GM21717 (cell line): Measurements from ENCODE around the gene ZBTB11.
"Not testable (repeated sequence)": the region's sequence is repeated elsewhere in the genome, so short reads cannot be mapped to it uniquely, and the experiment has no call there.

Source experiments
- ATAC-seq: cut with Tn5 transposase; IDR thresholded peaks from one replicate; pipeline ENCODE4 v1.9.1; 2021; ENCODE audit warnings: mild to moderate bottlenecking, moderate library complexity; ENCODE audit not compliant: unreplicated experiment

The ZBTB11 gene

GRCh38 chr3:101624857-101625256 is 52.1 kb downstream of the ZBTB11 start:
- ATAC-seq, result no peak

DNA sequence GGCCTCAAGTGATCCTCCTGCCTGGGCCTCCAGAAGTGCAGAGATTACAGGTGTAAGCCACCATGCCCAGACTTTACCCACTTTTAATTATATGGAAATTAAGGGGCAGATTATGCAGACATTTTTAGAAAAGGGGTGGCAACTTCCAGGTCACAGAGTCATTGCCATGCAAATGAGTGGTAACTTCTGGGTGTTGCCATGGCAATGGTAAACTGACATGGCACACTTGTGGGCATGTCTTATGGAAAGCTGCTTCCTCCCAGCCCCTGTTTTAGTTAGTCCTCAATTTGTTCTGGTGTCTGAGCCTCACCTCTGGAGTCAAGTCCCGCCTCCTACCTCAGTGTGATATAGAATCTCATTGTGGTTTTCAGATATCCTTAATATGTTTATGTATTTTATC is 53.3 kb downstream of the ZBTB11 start:
- ATAC-seq, result no peak

DNA sequence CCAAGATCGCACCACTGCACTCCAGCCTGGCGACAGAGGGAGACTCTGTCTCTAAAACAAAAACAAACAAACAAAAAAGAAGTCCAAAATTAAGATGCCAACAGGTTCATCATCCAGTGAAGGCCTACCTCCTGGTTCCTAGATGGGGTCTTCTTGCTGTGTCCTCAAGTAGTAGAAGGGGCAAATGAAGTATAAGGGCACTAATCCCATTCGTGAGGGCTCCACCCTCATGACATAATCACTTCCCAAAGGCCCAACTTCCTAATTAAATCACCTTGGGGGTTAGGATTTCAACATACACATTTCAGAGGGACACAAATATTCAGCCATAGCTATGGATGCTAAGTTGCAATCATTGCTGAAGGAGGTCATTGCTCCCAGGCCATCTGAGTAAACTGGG is 57.2 kb downstream of the ZBTB11 start:
- no peak for ATAC-seq

GRCh38 chr3:101618726-101619125 is 58.2 kb downstream of the ZBTB11 start:
- no peak for ATAC-seq

- ATAC-seq, result no peak
Measured at GRCh38 chr3:101617478-101617877, 59.5 kb downstream of the ZBTB11 start.

DNA sequence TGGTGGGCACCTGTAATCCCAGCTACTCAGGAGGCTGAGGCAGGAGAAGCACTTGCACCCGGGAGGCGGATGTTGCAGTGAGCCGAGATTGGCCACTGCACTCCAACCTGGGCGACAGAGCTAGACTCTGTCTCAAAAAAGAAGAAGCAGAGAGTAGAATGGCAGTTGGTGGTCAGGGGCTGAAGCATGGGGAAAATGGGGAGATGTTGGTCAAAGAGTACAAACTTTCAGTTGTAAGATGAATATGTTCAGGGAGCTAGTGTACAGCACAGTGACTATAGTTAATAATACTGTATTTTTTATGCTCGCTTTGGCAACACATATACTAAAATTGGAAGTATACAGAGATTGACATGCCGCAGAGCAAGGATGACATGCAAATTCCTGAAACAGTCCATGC is 61.4 kb downstream of the ZBTB11 start:
- ATAC-seq, result no peak

- not testable (repeated sequence) for ATAC-seq
Measured at GRCh38 chr3:101613014-101613413, 63.9 kb downstream of the ZBTB11 start.

- no peak for ATAC-seq
Measured at GRCh38 chr3:101611023-101611422, 65.9 kb downstream of the ZBTB11 start.

GRCh38 chr3:101605398-101605797 is 71.5 kb downstream of the ZBTB11 start:
- ATAC-seq, result not testable (repeated sequence)

- ATAC-seq, result no peak
Measured at GRCh38 chr3:101603184-101603583, 73.7 kb downstream of the ZBTB11 start.

DNA sequence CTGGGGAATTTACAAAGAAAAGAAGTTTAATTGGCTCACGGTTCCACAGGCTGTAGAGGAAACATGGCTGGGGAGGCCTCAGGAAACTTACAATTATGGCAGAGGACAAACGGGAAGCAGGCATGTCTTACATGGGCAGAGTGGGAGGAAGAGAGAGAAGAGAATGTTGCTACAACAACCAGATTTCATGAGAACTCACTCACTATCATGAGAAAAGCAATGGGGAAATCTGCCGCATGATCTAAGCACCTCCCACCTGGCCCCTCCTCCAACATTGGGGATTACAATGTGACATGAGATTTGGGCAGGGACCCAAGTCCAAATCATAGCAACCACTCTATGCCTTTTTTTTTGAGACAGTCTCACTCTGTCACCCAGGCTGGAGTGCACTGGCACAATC is 74.2 kb downstream of the ZBTB11 start:
- no peak for ATAC-seq
